Right lobe of liver (tissue), 4 donors: ENCODE results near the gene GLDN.

Experiments
- POLR2A ChIP-seq: fragments of 450-650 bp; IDR thresholded peaks from one replicate; pipeline ENCODE4 v1.6.1; 2017; ENCODE audit warnings: antibody characterized with exemption, mild to moderate bottlenecking
- TF ChIP-seq, protein P1 (sequence below), 4 donors: fragments of 200-600 bp in 3 of 4; fragments of 450-650 bp in 1 of 4; IDR thresholded peaks; one replicate each; pipeline versions ENCODE4 v1.5.1 to v1.8.0; 2016 to 2022; ENCODE audit warnings: antibody characterized with exemption in 4 of 4, mild to moderate bottlenecking in 2 of 4
- donor health status: DM: no; HTN: no; CAD: no.
- donor health status: DM: no; HTN: no; CAD: no.
- donor health status: DM: no; HTN: yes; CAD: no.

DNA sequence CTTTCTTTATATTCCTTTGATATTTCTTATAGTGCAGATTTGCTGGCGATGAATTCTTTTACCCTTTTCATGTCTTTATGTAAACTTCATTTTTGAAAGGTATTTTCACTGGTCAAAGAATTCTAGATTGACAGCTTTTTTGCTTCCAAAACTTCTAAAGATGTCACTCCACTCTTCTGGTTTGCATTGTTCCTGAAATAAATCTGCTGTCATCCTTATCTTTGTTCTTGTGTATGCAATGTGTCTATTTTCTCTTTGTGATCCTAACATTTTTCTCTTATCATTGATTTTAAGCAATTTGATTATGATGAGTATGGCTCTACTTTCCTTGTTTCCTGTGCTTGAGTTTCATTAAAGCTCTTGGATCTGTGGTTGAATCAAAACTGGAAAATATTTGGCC, 103.4 kb downstream of the GLDN start:
- TF ChIP-seq, protein P1, sequence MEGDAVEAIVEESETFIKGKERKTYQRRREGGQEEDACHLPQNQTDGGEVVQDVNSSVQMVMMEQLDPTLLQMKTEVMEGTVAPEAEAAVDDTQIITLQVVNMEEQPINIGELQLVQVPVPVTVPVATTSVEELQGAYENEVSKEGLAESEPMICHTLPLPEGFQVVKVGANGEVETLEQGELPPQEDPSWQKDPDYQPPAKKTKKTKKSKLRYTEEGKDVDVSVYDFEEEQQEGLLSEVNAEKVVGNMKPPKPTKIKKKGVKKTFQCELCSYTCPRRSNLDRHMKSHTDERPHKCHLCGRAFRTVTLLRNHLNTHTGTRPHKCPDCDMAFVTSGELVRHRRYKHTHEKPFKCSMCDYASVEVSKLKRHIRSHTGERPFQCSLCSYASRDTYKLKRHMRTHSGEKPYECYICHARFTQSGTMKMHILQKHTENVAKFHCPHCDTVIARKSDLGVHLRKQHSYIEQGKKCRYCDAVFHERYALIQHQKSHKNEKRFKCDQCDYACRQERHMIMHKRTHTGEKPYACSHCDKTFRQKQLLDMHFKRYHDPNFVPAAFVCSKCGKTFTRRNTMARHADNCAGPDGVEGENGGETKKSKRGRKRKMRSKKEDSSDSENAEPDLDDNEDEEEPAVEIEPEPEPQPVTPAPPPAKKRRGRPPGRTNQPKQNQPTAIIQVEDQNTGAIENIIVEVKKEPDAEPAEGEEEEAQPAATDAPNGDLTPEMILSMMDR (IDR thresholded peaks at IDR 0.05) = no peak
- no peak for TF ChIP-seq POLR2A
